Stomach (tissue), 4 donors: ENCODE data around the gene PRTG.

Source experiments
- EP300 ChIP-seq: sonication (generic); formaldehyde crosslinking; IDR thresholded peaks from one replicate; pipeline ENCODE4 v1.6.1; 2017; ENCODE audit warnings: antibody characterized with exemption
- POLR2A ChIP-seq, 4 donors: fragments of 450-650 bp; IDR thresholded peaks; one replicate each; pipeline ENCODE4 v1.6.1; 2016; ENCODE audit warnings: antibody characterized with exemption in 4 of 4, control low read depth in 2 of 4, mild to moderate bottlenecking in 1 of 4, moderate library complexity in 1 of 4
- POLR2AphosphoS5 ChIP-seq, 3 donors: sonication (generic); formaldehyde crosslinking; IDR thresholded peaks; one replicate each; pipeline ENCODE4 v1.6.1; 2016; ENCODE audit warnings: antibody characterized with exemption in 3 of 3
- TF ChIP-seq, protein P1 (sequence below), 7 experiments: fragments of 450-650 bp in 4 of 7; fragments of 200-600 bp in 3 of 7; sonication (generic) in 3 of 7; IDR thresholded peaks; one replicate each; pipeline ENCODE4 v1.5.1; 2016 to 2019; ENCODE audit warnings: antibody characterized with exemption in 7 of 7, control low read depth in 2 of 7, mild to moderate bottlenecking in 1 of 7

DNA sequence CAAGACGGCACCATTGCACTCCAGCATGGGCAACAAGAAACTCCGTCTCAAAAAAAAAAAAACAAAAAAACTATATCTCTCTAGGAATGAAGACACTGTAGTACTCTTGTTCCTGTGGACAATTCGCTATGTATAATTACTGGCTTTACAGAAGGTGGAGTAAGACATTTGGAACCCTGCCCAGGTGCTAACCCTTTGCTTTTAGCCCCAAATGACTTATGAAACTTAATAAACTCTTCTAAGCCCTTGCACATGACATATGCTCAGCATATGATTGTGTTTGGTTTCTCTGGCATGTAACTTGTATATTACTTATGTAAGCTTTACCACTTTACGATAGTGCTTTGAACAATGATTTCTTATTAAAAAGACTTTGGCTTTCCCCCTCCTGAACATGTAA is 27.3 kb upstream of the PRTG start:
- no peak for TF ChIP-seq EP300
- TF ChIP-seq, protein P1, sequence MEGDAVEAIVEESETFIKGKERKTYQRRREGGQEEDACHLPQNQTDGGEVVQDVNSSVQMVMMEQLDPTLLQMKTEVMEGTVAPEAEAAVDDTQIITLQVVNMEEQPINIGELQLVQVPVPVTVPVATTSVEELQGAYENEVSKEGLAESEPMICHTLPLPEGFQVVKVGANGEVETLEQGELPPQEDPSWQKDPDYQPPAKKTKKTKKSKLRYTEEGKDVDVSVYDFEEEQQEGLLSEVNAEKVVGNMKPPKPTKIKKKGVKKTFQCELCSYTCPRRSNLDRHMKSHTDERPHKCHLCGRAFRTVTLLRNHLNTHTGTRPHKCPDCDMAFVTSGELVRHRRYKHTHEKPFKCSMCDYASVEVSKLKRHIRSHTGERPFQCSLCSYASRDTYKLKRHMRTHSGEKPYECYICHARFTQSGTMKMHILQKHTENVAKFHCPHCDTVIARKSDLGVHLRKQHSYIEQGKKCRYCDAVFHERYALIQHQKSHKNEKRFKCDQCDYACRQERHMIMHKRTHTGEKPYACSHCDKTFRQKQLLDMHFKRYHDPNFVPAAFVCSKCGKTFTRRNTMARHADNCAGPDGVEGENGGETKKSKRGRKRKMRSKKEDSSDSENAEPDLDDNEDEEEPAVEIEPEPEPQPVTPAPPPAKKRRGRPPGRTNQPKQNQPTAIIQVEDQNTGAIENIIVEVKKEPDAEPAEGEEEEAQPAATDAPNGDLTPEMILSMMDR (IDR thresholded peaks at IDR 0.05) = no peak
- no peak for TF ChIP-seq POLR2A (IDR thresholded peaks at IDR 0.05)
- no peak for TF ChIP-seq POLR2AphosphoS5 (IDR thresholded peaks at IDR 0.05)
